HG02798 (cell line): ENCODE data around the gene SLC8A1.

Experiments
- ATAC-seq: cut with Tn5 transposase; IDR thresholded peaks from one replicate; pipeline ENCODE4 v1.9.1; 2021; ENCODE audit warnings: mild to moderate bottlenecking; ENCODE audit not compliant: unreplicated experiment, poor library complexity

Gene SLC8A1

GRCh38 chr2:40395169-40396073 is 56.5 kb downstream of the SLC8A1 start:
- ATAC-seq = no peak

DNA sequence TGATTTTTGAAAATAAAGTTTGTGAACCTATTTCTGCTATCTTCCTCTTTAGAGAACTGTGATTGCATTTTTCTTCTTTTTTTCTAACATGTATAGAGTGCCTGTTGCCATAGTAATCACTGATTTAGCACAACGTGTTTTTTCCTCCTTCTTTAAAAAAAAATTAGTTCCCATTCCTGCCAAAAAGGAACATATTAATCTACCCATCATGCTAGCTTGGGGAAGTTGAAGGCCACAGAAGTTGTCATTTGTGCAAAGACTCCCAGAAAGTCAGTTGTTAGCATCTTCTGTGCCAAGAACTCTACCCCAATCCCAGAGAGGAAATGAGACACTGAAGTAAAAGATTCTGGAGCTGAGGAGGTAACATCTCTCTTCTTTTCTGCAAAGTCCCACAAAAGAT is 57.3 kb downstream of the SLC8A1 start:
- no peak for ATAC-seq

- ATAC-seq = no peak
Measured at GRCh38 chr2:40394031-40394430, 57.9 kb downstream of the SLC8A1 start.

DNA sequence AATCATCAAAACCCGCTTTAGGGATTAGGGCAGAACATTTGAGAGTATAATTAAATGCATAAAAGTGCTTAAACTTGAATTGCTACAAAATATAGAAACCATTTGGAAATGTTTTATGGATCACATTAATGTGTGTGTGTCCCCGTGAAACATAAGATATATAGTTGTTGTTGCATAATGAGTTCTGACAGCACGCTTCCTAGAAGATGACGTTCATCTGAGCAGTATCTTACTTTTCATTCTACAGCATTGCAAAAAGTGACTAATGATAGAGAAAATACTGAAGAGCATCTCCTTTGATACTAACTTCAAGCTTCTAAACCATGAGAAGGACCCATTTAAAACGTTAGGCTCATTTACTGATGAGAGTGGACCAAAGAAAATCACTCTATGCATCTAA is 63.7 kb downstream of the SLC8A1 start:
- no peak for ATAC-seq

- ATAC-seq = no peak
Measured at GRCh38 chr2:40386177-40386576, 65.7 kb downstream of the SLC8A1 start.

DNA sequence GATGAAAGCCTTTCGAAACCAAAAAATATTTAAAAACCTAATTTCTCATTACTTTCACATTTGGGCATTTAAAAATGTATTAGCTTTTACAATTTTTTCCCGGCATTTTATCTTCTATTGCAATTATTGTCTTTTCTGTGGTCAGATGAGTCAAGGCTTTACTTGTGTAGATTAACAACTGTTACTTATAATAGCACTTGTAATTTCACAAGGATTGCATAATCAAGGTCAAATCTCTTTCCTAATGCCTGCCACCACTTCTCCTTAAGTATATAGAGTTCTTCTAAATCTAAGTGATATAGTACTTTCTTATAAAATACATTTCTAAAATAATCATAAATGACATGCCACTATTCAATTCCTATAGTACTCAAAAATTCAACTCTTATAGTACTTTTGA is 67.2 kb downstream of the SLC8A1 start:
- no peak for ATAC-seq

- ATAC-seq = no peak
Measured at GRCh38 chr2:40384233-40384632, 67.7 kb downstream of the SLC8A1 start.

DNA sequence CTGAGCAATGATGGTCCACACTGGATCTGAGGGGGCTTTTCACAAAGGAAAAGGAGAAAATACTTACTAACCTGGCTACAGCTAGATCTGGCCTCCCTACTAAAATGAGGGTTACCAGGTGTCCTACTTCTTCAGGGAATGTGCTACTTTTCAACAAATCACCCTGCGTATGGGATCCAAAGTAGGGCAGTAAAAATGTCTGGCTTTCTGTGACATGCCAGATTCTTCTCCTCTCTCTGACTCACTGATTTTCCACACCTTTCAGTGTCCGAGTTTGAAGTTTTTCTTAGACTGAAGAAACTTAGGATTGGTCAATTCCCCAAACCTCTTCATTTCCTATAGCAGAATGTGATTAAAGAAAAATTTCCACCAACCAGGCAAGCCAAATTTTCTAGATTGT is 71.2 kb downstream of the SLC8A1 start:
- ATAC-seq = no peak

- ATAC-seq = no peak
Measured at GRCh38 chr2:40380041-40380440, 71.8 kb downstream of the SLC8A1 start.

- no peak for ATAC-seq
Measured at GRCh38 chr2:40374543-40375240, 77.2 kb downstream of the SLC8A1 start.

DNA sequence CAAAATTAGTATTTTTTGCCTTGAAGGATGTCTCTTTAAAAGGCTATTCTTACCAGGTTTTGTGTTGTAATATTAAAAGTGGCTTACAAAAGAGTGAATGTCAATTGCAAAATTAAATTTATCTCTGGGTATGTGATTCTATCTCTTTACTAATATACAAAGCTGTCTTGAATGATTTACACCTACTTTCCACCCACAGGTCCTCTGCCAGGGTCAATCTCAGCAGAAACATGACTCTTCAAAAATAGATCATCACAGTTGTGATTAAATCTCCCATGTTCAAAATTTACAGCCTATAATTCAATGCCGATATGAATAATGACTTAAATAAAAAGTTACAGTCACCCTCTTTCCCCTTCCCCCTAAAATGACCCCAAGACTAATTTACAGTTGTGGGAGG is 78.8 kb downstream of the SLC8A1 start:
- ATAC-seq = no peak

- no peak for ATAC-seq
Measured at GRCh38 chr2:40372283-40372985, 79.5 kb downstream of the SLC8A1 start.

GRCh38 chr2:40371525-40372282 is 80.2 kb downstream of the SLC8A1 start:
- no peak for ATAC-seq

GRCh38 chr2:40370007-40370395 is 81.9 kb downstream of the SLC8A1 start:
- ATAC-seq = no peak

GRCh38 chr2:40369267-40370006 is 82.5 kb downstream of the SLC8A1 start:
- no peak for ATAC-seq

DNA sequence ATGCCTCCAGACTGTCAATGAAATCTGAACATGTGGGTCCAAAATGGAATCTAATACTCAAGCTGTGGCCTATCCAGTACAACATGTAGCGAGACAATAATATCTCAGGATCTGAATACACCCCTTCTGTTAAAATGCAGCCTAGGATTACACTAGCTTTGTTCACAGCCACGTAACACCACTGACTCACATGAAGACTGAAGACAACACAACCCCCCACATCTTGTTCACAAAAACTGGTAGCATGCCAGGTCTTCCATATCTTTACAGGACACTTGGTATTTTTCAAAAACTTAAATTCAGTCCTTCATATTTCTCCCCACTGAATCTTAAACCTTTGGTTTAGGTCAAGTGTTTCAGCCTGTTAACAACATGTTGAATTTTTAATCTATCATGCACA is 84.2 kb downstream of the SLC8A1 start:
- ATAC-seq = no peak

GRCh38 chr2:40367032-40367431 is 84.9 kb downstream of the SLC8A1 start:
- no peak for ATAC-seq

- ATAC-seq = no peak
Measured at GRCh38 chr2:40364151-40364874, 87.6 kb downstream of the SLC8A1 start.

- no peak for ATAC-seq
Measured at GRCh38 chr2:40363631-40364030, 88.3 kb downstream of the SLC8A1 start.
